Sigmoid colon (tissue), 7 donors: ENCODE data around the gene YWHAG. TPM values are rescaled to one million over a fixed set of nuclear protein-coding genes. Genes with fewer than 3 reads are reported as not detected.

Source experiments
- DNase-seq: peaks from one replicate; pipeline ENCODE4 v3.0.0-alpha.2; 2019
- H3K27ac ChIP-seq, 4 donors: fragments of 200-600 bp; sonication (generic); one replicate each; pipeline ENCODE4 v1.5.1; 2016 to 2019; ENCODE audit warnings: mild to moderate bottlenecking in 1 of 4
- H3K27me3 ChIP-seq, 3 donors: fragments of 200-600 bp; sonication (generic); one replicate each; pipeline ENCODE4 v1.5.1; 2019; ENCODE audit warnings: mild to moderate bottlenecking in 1 of 3
- H3K36me3 ChIP-seq, 4 donors: fragments of 200-600 bp; sonication (generic); one replicate each; pipeline ENCODE4 v1.5.1; 2016 to 2019
- H3K4me1 ChIP-seq, 4 donors: fragments of 200-600 bp; sonication (generic); one replicate each; pipeline ENCODE4 v1.5.1; 2017 to 2019
- H3K4me3 ChIP-seq, 4 donors: fragments of 200-600 bp; sonication (generic); one replicate each; pipeline ENCODE4 v1.5.1; 2017 to 2019; ENCODE audit warnings: mild to moderate bottlenecking in 2 of 4, moderate library complexity in 1 of 4
- H3K9me3 ChIP-seq, 4 donors: fragments of 200-600 bp in 3 of 4; sonication (generic) in 3 of 4; one replicate each; pipeline versions ENCODE4 v1.5.1 to v1.6.1; 2013 to 2019
- CTCF ChIP-seq, 4 experiments: fragments of 450-650 bp in 3 of 4; fragments of 200-600 bp in 1 of 4; IDR thresholded peaks; one replicate each; pipeline ENCODE4 v1.5.1; 2016 to 2019; ENCODE audit warnings: antibody characterized with exemption in 4 of 4, mild to moderate bottlenecking in 3 of 4, moderate library complexity in 2 of 4
- EP300 ChIP-seq, 4 donors: sonication (generic); formaldehyde crosslinking; IDR thresholded peaks; one replicate each; pipeline ENCODE4 v1.6.1; 2017; ENCODE audit warnings: antibody characterized with exemption in 4 of 4
- POLR2A ChIP-seq, 2 donors: fragments of 450-650 bp; IDR thresholded peaks; one replicate each; pipeline ENCODE4 v1.6.1; 2016; ENCODE audit warnings: antibody characterized with exemption in 2 of 2, mild to moderate bottlenecking in 2 of 2, moderate library complexity in 2 of 2
- POLR2AphosphoS5 ChIP-seq, 4 donors: sonication (generic); formaldehyde crosslinking; IDR thresholded peaks; one replicate each; pipeline ENCODE4 v1.6.1; 2017; ENCODE audit warnings: antibody characterized with exemption in 4 of 4
- WGBS, 2 donors: extraction: QIAGEN DNeasy Blood & Tissue Kit; methylation state at CpG; one replicate each; pipeline ENCODE4 v1.1.7; 2013; 5-methylcytosine and 5-hydroxymethylcytosine counted together
- intact Hi-C: fragments of 100-400 bp; cut with DNase I; formaldehyde crosslinking; loops from one replicate; pipeline ENCODE4 v1.15.1; 2023
- polyA plus RNA-seq, 3 donors: library from polyadenylated mRNA; stranded (reverse); fragments of 200-250 nt; gene quantifications; one replicate each; pipeline ENCODE4 v1.2.3, GENCODE V29; 2013
- total RNA-seq, 4 donors: library from RNA; depleted of rRNA; stranded (reverse); fragments of >200 nt; gene quantifications; one replicate each; pipeline ENCODE4 v1.1.0, GENCODE V29; 2016
- donor health status: healthy with polysubstance abuse.
- donor health status: Bipolar disorder and iron deficiency.
- donor health status: healthy.

The YWHAG gene
- total RNA-seq (10 to 100 TPM; 42.5 to 59.0 (median 52.3) TPM), polyA plus RNA-seq (10 to 100 TPM; 45.6 to 64.0 (median 62.4) TPM)

- 0 to 1% methylated on average over 80 of the region's 80 CpGs for WGBS, 2 donors
- Histone ChIP-seq H3K27ac (peak within 1 kb of the TSS; percentile 90 to 100 (median 98)), H3K4me1 (peaks cover 4 to 43% (median 43%) of the 10 kb centered on the region in 4 donors), H3K27me3 (no peaks in the 10 kb centered on the region), H3K36me3 (peaks cover 0 to 9% (median 0%) of the 10 kb centered on the region in 4 donors), H3K4me3 (peak within 1 kb of the TSS; percentile 60 to 98 (median 82)), H3K9me3 (no peaks in the 10 kb centered on the region)
- intact Hi-C loops = loop anchor here (1.0 to 5.0 kb wide), 4 partner anchors 34 to 181 kb away; no protein-coding TSS in a partner anchor
- peak; percentile 95 for DNase-seq
- TF ChIP-seq POLR2AphosphoS5 (IDR thresholded peaks at IDR 0.05) (peak; percentile 98 to 100 (median 99)), POLR2A (IDR thresholded peaks at IDR 0.05) (peak; percentile 97 to 98), CTCF (IDR thresholded peaks at IDR 0.05) (no peak), EP300 (IDR thresholded peaks at IDR 0.05) (no peak)
Measured at GRCh38 chr7:76358481-76359110, at the start of gene YWHAG. Gene YWHAG (minus strand): TSS chr7:76358991. CDS start chr7:76358808, 183 bp downstream.

DNA sequence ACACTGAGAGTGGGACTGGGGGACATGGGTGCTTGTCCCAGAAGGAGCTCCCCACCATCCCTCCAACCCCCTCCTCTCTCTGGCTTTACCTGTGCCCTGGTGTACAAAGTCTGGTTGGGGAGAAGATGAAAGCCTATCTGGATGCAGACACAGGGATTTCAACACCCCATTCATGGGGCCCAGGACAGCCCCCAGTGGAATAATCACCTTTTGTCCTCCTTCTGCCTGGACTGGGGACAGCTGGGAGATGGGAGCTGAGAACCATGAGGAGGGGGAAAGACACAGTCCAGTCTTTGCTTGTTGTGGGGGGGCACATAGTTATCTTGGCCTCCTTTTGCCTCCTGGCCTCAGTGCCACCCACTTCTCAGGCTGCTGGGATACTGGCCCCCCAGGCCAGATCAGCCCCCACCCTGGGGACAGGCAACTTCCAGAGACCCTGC is 49.4 kb upstream of the YWHAG start:
- Histone ChIP-seq H3K9me3 (no peaks in the 10 kb centered on the region), H3K27ac (no peak overlapping the region), H3K4me1 (no peaks in the 10 kb centered on the region), H3K36me3 (no peaks in the 10 kb centered on the region), H3K4me3 (no peak overlapping the region), H3K27me3 (peaks cover 0 to 4% (median 0%) of the 10 kb centered on the region in 3 donors)
- TF ChIP-seq CTCF (IDR thresholded peaks at IDR 0.05) = no peak
- no peak for TF ChIP-seq EP300 (IDR thresholded peaks at IDR 0.05)
- no peak for TF ChIP-seq POLR2A (IDR thresholded peaks at IDR 0.05)
- no peak for TF ChIP-seq POLR2AphosphoS5 (IDR thresholded peaks at IDR 0.05)
- DNase-seq = no peak
- intact Hi-C loops = no loop called here

GRCh38 chr7:76407718-76408117 is 48.9 kb upstream of the YWHAG start:
- intact Hi-C loops = no loop called here
- peaks cover 0 to 4% (median 0%) of the 10 kb centered on the region in 3 donors for H3K27me3 ChIP-seq
- no peak for TF ChIP-seq POLR2AphosphoS5 (IDR thresholded peaks at IDR 0.05)
- TF ChIP-seq CTCF (IDR thresholded peaks at IDR 0.05) = no peak
- no peak for TF ChIP-seq EP300 (IDR thresholded peaks at IDR 0.05)
- TF ChIP-seq POLR2A (IDR thresholded peaks at IDR 0.05) = no peak
- H3K4me1 ChIP-seq = no peaks in the 10 kb centered on the region
- no peaks in the 10 kb centered on the region for H3K36me3 ChIP-seq
- no peaks in the 10 kb centered on the region for H3K9me3 ChIP-seq
- no peak overlapping the region for H3K27ac ChIP-seq
- WGBS, 2 donors = 91 to 95% methylated on average over 4 of the region's 4 CpGs
- H3K4me3 ChIP-seq = no peak overlapping the region
- no peak for DNase-seq

GRCh38 chr7:76405738-76406137 is 46.9 kb upstream of the YWHAG start:
- no peak overlapping the region for H3K4me3 ChIP-seq
- 93% methylated on average over 9 of the region's 9 CpGs for WGBS, 2 donors
- TF ChIP-seq EP300 (IDR thresholded peaks at IDR 0.05) (no peak), POLR2AphosphoS5 (IDR thresholded peaks at IDR 0.05) (no peak), POLR2A (IDR thresholded peaks at IDR 0.05) (no peak), CTCF (IDR thresholded peaks at IDR 0.05) (no peak)
- H3K27ac ChIP-seq = no peak overlapping the region
- H3K9me3 ChIP-seq = no peaks in the 10 kb centered on the region
- no peaks in the 10 kb centered on the region for H3K36me3 ChIP-seq
- no peak for DNase-seq
- intact Hi-C loops = no loop called here
- no peaks in the 10 kb centered on the region for H3K4me1 ChIP-seq
- no peaks in the 10 kb centered on the region for H3K27me3 ChIP-seq
